ENCODE results near the gene WSCD1. TPM values are rescaled to one million over a fixed set of nuclear protein-coding genes. Genes with fewer than 3 reads are reported as not detected.

The WSCD1 gene
- polyA plus RNA-seq, 4 donors = 1.7 to 5.0 (median 3.1) TPM

DNA sequence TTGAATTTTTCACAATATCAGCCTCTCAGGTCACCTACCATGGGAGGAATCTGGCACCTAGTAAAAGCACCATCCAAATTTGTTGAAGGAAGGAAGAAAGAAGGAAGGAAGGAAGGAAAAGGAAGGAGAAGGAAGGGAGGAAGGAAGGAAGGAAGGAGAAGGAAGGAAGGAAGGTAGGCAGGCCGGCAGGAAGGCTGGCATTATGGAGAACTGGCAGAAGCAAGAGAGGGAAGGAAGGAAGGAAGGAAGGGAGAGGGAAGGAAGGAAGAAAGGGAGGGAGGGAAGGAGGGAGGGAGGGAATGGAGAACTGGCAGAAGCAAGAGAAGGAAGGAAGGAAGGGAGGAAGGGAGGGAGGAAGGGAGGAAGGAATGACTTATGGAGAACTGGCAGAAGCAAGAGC is 24.3 kb downstream of the WSCD1 start:
- DNase-seq = no peak
- Histone ChIP-seq H3K36me3 (ENCODE audit: control insufficient read depth in 3 of 3, insufficient read depth in 2 of 3, low read depth in 1 of 3, low read length in 3 of 3) (no peaks in the 10 kb centered on the region), H3K27ac (ENCODE audit: low read depth in 1 of 3, low read length in 2 of 3) (no peak overlapping the region), H3K27me3 (ENCODE audit: control insufficient read depth in 3 of 3, insufficient read depth in 3 of 3, low read length in 3 of 3) (no peaks in the 10 kb centered on the region), H3K4me3 (ENCODE audit: low read depth in 1 of 3, low read length in 3 of 3) (no peak overlapping the region), H3K9me3 (ENCODE audit: control insufficient read depth in 2 of 2, insufficient read depth in 1 of 2, low read depth in 1 of 2, low read length in 1 of 2) (no peaks in the 10 kb centered on the region), H3K4me1 (ENCODE audit: control insufficient read depth in 3 of 3, insufficient read depth in 2 of 3, low read depth in 1 of 3, low read length in 2 of 3) (peaks cover 0 to 3% (median 0%) of the 10 kb centered on the region in 3 donors)
- FAIRE-seq = no peak
- 62 to 77% (median 64%) methylated on average over 1 of the region's 1 CpG for WGBS, 3 donors

DNA sequence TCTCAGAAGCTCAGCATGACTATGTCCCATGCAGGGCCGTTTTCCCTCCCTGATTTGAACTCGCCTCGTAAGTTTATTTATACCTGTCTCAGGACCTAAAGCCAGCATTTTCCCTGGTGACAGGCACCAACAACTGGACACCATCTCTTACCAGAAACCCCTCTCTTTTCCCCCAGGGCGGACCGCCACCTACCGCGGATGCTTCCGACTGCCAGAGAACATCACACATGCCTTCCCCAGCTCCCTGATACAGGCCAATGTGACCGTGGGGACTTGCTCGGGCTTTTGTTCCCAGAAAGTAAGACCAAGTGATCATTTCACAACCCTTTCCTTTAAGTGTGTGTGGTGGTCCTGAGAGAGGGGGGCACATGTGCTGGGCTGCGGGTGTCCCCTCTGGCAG is 24.7 kb downstream of the WSCD1 start:
- no peak overlapping the region for H3K27ac ChIP-seq (ENCODE audit: low read depth in 1 of 3, low read length in 2 of 3)
- DNase-seq (no peak), FAIRE-seq (no peak)
- H3K4me1 ChIP-seq (ENCODE audit: control insufficient read depth in 3 of 3, insufficient read depth in 2 of 3, low read depth in 1 of 3, low read length in 2 of 3) = no peaks in the 10 kb centered on the region
- no peak overlapping the region for H3K4me3 ChIP-seq (ENCODE audit: low read depth in 1 of 3, low read length in 3 of 3)
- H3K27me3 ChIP-seq (ENCODE audit: control insufficient read depth in 3 of 3, insufficient read depth in 3 of 3, low read length in 3 of 3) = no peaks in the 10 kb centered on the region
- no peaks in the 10 kb centered on the region for H3K9me3 ChIP-seq (ENCODE audit: control insufficient read depth in 2 of 2, insufficient read depth in 1 of 2, low read depth in 1 of 2, low read length in 1 of 2)
- no peaks in the 10 kb centered on the region for H3K36me3 ChIP-seq (ENCODE audit: control insufficient read depth in 3 of 3, insufficient read depth in 2 of 3, low read depth in 1 of 3, low read length in 3 of 3)
- 92 to 97% (median 93%) methylated on average over 11 of the region's 11 CpGs for WGBS, 3 donors

DNA sequence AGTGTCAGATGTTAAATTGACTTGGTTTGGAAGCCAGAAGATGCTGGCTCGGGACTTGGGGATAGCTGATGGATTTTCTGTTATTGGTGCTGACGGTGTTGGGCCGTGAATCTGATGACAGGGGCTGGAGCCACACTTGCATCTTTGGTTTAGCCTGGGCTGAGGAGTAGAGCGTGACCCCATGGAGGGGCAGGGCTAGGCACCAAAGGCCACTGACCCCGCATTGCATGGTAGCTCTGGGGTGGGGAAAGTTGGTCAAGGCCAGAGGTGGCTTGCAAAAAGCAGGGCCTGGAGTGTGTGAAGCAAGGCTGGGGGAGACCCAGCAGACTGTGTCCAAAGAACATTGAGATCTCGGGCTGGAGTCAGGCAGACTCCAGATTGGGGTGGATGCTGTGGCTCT is 25.3 kb downstream of the WSCD1 start:
- Histone ChIP-seq H3K27ac (ENCODE audit: low read depth in 1 of 3, low read length in 2 of 3) (no peak overlapping the region), H3K27me3 (ENCODE audit: control insufficient read depth in 3 of 3, insufficient read depth in 3 of 3, low read length in 3 of 3) (no peaks in the 10 kb centered on the region), H3K36me3 (ENCODE audit: control insufficient read depth in 3 of 3, insufficient read depth in 2 of 3, low read depth in 1 of 3, low read length in 3 of 3) (no peaks in the 10 kb centered on the region), H3K4me3 (ENCODE audit: low read depth in 1 of 3, low read length in 3 of 3) (no peak overlapping the region), H3K9me3 (ENCODE audit: control insufficient read depth in 2 of 2, insufficient read depth in 1 of 2, low read depth in 1 of 2, low read length in 1 of 2) (no peaks in the 10 kb centered on the region), H3K4me1 (ENCODE audit: control insufficient read depth in 3 of 3, insufficient read depth in 2 of 3, low read depth in 1 of 3, low read length in 2 of 3) (no peaks in the 10 kb centered on the region)
- DNase-seq = no peak
- 83 to 90% (median 86%) methylated on average over 6 of the region's 6 CpGs for WGBS, 3 donors
- FAIRE-seq = no peak

DNA sequence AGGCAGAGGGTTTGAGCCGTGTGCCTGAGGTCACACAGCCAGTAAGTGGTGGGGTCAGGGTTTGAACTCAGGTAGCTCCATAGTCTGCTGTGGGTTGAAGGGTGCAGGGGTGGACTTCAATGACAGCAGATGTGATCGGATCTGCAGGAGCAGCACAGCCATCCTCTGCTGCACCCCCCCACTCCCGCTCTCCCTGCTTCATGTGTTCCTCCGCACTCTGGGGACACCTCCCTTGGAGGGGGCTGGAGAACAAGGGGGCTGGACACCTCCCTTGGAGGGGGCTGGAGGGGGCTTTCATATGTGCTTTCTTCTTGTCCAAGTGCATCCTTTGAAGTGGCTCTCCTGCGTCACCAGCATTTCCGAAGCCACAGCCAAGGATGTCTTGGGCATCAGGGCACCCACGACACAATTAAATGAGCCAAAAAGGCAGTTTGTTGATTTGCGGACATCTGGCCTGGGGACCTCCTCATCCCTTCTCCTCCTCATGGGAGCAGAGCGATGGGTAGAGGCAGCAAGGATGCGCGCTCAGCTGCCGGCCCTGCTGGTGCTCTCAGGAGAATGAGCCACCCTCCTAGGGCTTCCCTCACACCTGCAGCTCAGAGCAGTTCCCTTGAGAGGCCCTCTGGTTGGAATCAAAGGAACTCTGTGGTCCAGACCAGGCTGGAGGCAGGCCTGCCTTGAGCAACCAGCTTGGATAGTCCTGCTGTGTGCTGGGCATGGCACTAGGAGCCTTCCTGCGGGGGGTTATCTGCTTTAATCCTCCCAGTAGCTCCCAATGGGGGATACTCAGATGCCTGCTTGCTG is 26.2 kb downstream of the WSCD1 start:
- 89 to 96% (median 92%) methylated on average over 13 of the region's 13 CpGs for WGBS, 3 donors
- DNase-seq = no peak
- H3K36me3 ChIP-seq (ENCODE audit: control insufficient read depth in 3 of 3, insufficient read depth in 2 of 3, low read depth in 1 of 3, low read length in 3 of 3) = no peaks in the 10 kb centered on the region

DNA sequence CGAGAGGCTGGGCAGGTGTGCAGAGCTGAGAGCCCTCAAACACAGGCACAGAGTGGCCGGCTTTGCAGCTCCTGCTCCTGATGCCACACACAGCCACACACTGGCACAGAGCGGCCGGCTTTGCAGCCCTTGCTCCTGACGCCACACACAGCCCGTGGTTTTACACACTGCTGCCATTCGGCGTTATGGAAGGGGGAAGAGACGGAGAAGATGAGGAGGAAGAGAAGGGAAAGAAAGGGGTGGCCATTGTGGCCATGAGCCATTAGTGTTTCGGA is 26.8 kb downstream of the WSCD1 start:
- Histone ChIP-seq H3K9me3 (ENCODE audit: control insufficient read depth in 2 of 2, insufficient read depth in 1 of 2, low read depth in 1 of 2, low read length in 1 of 2) (no peaks in the 10 kb centered on the region), H3K27me3 (ENCODE audit: control insufficient read depth in 3 of 3, insufficient read depth in 3 of 3, low read length in 3 of 3) (peaks cover 0 to under 1% (median 0%) of the 10 kb centered on the region in 3 donors), H3K4me1 (ENCODE audit: control insufficient read depth in 3 of 3, insufficient read depth in 2 of 3, low read depth in 1 of 3, low read length in 2 of 3) (no peaks in the 10 kb centered on the region), H3K4me3 (ENCODE audit: low read depth in 1 of 3, low read length in 3 of 3) (no peak overlapping the region), H3K27ac (ENCODE audit: low read depth in 1 of 3, low read length in 2 of 3) (no peak overlapping the region), H3K36me3 (ENCODE audit: control insufficient read depth in 3 of 3, insufficient read depth in 2 of 3, low read depth in 1 of 3, low read length in 3 of 3) (no peaks in the 10 kb centered on the region)
- DNase-seq (no peak), FAIRE-seq (no peak)
- WGBS, 3 donors = 84 to 90% (median 90%) methylated on average over 10 of the region's 10 CpGs

More for the DNA sequence above, 26.2 kb downstream of the WSCD1 start:
- H3K27ac ChIP-seq (ENCODE audit: low read depth in 1 of 3, low read length in 2 of 3) = no peak overlapping the region
- no peak overlapping the region for H3K4me3 ChIP-seq (ENCODE audit: low read depth in 1 of 3, low read length in 3 of 3)
- no peaks in the 10 kb centered on the region for H3K27me3 ChIP-seq (ENCODE audit: control insufficient read depth in 3 of 3, insufficient read depth in 3 of 3, low read length in 3 of 3)
- H3K4me1 ChIP-seq (ENCODE audit: control insufficient read depth in 3 of 3, insufficient read depth in 2 of 3, low read depth in 1 of 3, low read length in 2 of 3) = no peaks in the 10 kb centered on the region
- no peaks in the 10 kb centered on the region for H3K9me3 ChIP-seq (ENCODE audit: control insufficient read depth in 2 of 2, insufficient read depth in 1 of 2, low read depth in 1 of 2, low read length in 1 of 2)
- FAIRE-seq = no peak

DNA sequence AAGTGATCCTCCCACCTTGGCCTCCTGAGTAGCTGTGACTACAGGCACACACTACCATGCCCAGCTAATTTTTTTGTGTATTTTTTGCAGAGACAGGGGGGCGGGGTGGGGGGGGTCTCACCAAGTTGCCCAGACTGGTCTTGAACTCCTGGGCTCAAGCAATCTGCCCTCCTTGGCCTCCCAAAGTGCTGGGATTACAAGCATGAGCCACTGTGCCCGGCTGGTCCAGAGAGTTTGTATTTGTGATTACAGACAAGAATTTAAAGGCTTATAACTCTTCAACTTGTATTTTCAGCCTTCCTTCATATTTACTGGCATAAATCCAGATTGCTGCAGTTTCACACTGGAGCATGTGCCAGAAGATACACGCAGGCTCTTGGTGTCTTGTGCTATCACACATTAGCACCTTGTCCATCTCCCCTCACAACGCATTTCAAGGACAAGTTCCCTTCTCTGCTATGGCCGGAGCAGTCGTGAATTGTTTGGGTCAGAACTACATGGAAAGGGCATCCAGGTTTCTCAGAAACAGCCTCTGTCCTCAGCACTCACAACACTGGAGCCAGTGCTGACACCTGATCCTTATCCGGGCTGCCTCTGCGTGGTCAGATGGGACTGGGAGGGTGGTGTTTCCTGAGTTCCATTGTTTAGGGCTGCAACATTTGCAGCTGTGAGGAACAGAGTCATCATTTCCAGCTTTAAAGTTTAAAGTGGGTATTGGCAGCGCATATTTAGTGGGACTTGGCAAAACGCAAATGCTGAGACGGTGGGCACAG is 28.1 kb downstream of the WSCD1 start:
- peaks cover 0 to 2% (median 0%) of the 10 kb centered on the region in 3 donors for H3K27me3 ChIP-seq (ENCODE audit: control insufficient read depth in 3 of 3, insufficient read depth in 3 of 3, low read length in 3 of 3)
- no peak for FAIRE-seq

DNA sequence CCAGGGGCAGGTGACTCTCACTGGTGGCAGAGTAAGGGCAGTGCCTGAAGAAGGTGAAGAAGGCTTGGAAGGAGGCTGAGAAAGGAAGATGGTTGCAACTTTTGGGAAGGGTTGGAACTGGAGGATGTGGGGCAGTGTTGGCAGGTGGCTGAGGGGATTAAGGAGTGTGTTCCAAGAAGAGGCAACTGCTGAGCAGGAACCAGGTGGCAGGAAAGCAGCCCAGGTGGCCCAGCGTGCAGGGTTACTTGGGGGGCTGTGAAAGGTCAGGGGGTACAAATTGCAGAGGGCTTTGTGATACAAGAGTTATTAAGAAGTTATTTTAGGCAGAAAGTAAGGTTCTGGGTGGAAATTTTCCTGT is 28.6 kb downstream of the WSCD1 start:
- H3K4me3 ChIP-seq (ENCODE audit: low read depth in 1 of 3, low read length in 3 of 3) = no peak overlapping the region
- no peak overlapping the region for H3K27ac ChIP-seq (ENCODE audit: low read depth in 1 of 3, low read length in 2 of 3)
- H3K9me3 ChIP-seq (ENCODE audit: control insufficient read depth in 2 of 2, insufficient read depth in 1 of 2, low read depth in 1 of 2, low read length in 1 of 2) = no peaks in the 10 kb centered on the region
- H3K27me3 ChIP-seq (ENCODE audit: control insufficient read depth in 3 of 3, insufficient read depth in 3 of 3, low read length in 3 of 3) = peaks cover 0 to 2% (median 0%) of the 10 kb centered on the region in 3 donors
- H3K36me3 ChIP-seq (ENCODE audit: control insufficient read depth in 3 of 3, insufficient read depth in 2 of 3, low read depth in 1 of 3, low read length in 3 of 3) = no peaks in the 10 kb centered on the region
- DNase-seq (no peak), FAIRE-seq (no peak)
- peaks cover 0 to 2% (median 0%) of the 10 kb centered on the region in 3 donors for H3K4me1 ChIP-seq (ENCODE audit: control insufficient read depth in 3 of 3, insufficient read depth in 2 of 3, low read depth in 1 of 3, low read length in 2 of 3)
- WGBS, 3 donors = 59 to 93% (median 77%) methylated on average over 1 of the region's 1 CpG

More for the DNA sequence above, 28.1 kb downstream of the WSCD1 start:
- H3K4me1 ChIP-seq (ENCODE audit: control insufficient read depth in 3 of 3, insufficient read depth in 2 of 3, low read depth in 1 of 3, low read length in 2 of 3) = peaks cover 0 to 2% (median 0%) of the 10 kb centered on the region in 3 donors
- 61 to 78% (median 74%) methylated on average over 11 of the region's 11 CpGs for WGBS, 3 donors
- no peak for DNase-seq
- no peak overlapping the region for H3K4me3 ChIP-seq (ENCODE audit: low read depth in 1 of 3, low read length in 3 of 3)
- H3K9me3 ChIP-seq (ENCODE audit: control insufficient read depth in 2 of 2, insufficient read depth in 1 of 2, low read depth in 1 of 2, low read length in 1 of 2) = no peaks in the 10 kb centered on the region
- H3K27ac ChIP-seq (ENCODE audit: low read depth in 1 of 3, low read length in 2 of 3) = no peak overlapping the region
- H3K36me3 ChIP-seq (ENCODE audit: control insufficient read depth in 3 of 3, insufficient read depth in 2 of 3, low read depth in 1 of 3, low read length in 3 of 3) = no peaks in the 10 kb centered on the region

DNA sequence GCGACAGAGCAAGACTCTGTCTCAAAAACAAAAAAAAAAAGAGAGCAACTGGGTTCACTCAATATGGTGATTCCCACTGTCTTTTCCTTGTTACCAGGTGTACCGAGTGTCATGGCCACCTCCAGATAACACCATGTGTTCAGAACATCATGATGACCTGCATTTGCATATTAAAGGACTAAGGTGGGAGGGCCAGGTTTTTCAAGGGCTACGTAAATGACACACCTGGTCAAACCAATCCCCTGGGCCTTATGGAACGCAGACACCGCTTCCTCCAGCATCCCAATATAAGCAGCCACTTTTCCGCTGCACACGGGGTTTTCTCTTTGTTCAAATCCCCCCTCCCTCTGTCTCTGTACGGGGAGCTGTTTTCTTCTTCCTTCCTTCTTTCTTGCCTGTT is 29.3 kb downstream of the WSCD1 start:
- DNase-seq (no peak), FAIRE-seq (no peak)
- Histone ChIP-seq H3K27me3 (ENCODE audit: control insufficient read depth in 3 of 3, insufficient read depth in 3 of 3, low read length in 3 of 3) (peaks cover 0 to 2% (median 0%) of the 10 kb centered on the region in 3 donors), H3K4me3 (ENCODE audit: low read depth in 1 of 3, low read length in 3 of 3) (no peak overlapping the region), H3K9me3 (ENCODE audit: control insufficient read depth in 2 of 2, insufficient read depth in 1 of 2, low read depth in 1 of 2, low read length in 1 of 2) (no peaks in the 10 kb centered on the region), H3K36me3 (ENCODE audit: control insufficient read depth in 3 of 3, insufficient read depth in 2 of 3, low read depth in 1 of 3, low read length in 3 of 3) (no peaks in the 10 kb centered on the region), H3K27ac (ENCODE audit: low read depth in 1 of 3, low read length in 2 of 3) (no peak overlapping the region), H3K4me1 (ENCODE audit: control insufficient read depth in 3 of 3, insufficient read depth in 2 of 3, low read depth in 1 of 3, low read length in 2 of 3) (peaks cover 0 to 2% (median 0%) of the 10 kb centered on the region in 3 donors)
- WGBS, 3 donors = 86 to 90% (median 88%) methylated on average over 8 of the region's 8 CpGs

Data from small intestine (tissue), 7 donors.